Fibroblast of pulmonary artery (primary cell): ENCODE results near the gene MISP.

Source experiments
- DNase-seq: peaks from one replicate; pipeline ENCODE4 v3.0.0-alpha.2; 2010; ENCODE audit warnings: low read depth
- H3K4me3 ChIP-seq: replicated peaks from 2 replicates; pipeline ENCODE4 v1.5.1; 2011; ENCODE audit warnings: low read depth, mild to moderate bottlenecking, control low read depth, low read length, moderate library complexity
- CTCF ChIP-seq: IDR thresholded peaks from 2 replicates; pipeline ENCODE4 v1.5.1; 2011; ENCODE audit warnings: mild to moderate bottlenecking, control low read depth, low read length, inconsistent platforms; ENCODE audit errors: missing control alignments

The MISP gene

GRCh38 chr19:811506-812048, 60.7 kb downstream of the MISP start:
- TF ChIP-seq CTCF, result no peak
- no peak overlapping the region for H3K4me3 ChIP-seq
- no peak for DNase-seq

- no peak for TF ChIP-seq CTCF
- DNase-seq, result no peak
- H3K4me3 ChIP-seq, result no peak overlapping the region
These were observed 61.3 kb downstream of the MISP start for GRCh38 chr19:812049-812746.

- no peak for DNase-seq
- TF ChIP-seq CTCF, result no peak
- no peak overlapping the region for H3K4me3 ChIP-seq
These were observed 61.9 kb downstream of the MISP start for GRCh38 chr19:812747-813218.

GRCh38 chr19:813219-814151, 62.6 kb downstream of the MISP start:
- DNase-seq, result no peak

More at GRCh38 chr19:813219-814151, 62.6 kb downstream of the MISP start:
- no peak for TF ChIP-seq CTCF
- no peak overlapping the region for H3K4me3 ChIP-seq
